ENCODE measurements around the gene DNAJC4.

Gene DNAJC4

DNA sequence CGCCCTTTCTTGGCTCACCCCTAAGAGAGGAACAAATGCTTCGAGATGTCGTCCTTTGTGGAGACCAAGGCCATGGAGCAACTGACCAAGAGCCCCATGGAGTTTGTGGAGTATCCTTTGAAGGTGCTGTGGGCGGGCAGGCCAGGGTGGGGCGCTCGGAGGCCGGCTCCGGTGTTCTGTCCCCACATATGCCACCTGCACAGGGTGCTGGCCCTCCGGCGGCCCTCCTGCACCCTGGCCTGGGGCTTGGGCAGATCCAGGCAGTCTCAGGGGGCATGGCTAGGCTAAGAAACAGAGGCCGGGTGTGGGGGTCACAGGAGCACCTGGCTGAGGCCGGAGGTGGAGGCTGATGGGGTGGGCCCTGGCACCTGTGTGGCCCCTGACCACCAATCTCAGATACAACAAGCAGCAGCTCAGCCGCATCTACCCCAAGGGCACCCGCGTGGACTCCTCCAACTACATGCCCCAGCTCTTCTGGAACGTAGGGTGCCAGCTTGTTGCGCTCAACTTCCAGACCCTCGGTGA, 31.3 kb downstream of the DNAJC4 start:
- DNase-seq: no peak

DNA sequence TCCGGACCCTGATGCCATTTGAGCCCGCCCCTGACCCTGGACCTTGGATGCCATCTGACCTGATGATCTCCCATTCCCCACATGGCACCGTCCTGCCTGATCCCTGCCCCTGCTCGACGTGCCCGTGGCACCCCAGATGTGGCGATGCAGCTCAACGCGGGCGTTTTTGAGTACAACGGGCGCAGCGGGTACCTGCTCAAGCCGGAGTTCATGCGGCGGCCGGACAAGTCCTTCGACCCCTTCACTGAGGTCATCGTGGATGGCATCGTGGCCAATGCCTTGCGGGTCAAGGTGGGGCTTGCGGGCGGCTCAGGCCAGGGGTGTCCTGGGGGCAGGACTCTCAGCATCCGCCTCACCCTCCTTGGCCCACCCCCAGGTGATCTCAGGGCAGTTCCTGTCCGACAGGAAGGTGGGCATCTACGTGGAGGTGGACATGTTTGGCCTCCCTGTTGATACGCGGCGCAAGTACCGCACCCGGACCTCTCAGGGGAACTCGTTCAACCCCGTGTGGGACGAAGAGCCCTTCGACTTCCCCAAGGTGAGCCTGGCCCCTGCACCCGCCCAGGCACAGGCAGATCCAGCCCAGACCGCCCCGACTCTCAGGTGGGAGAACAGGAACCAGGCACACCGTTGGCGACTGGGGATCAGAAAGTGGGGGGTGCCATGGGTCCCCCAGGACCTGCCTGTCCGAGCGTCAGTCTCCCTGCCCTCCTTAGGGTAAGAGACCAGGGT, 32.1 kb downstream of the DNAJC4 start:
- no peak for DNase-seq

GRCh38 chr11:64263021-64263946, 32.9 kb downstream of the DNAJC4 start:
- DNase-seq: no peak

DNA sequence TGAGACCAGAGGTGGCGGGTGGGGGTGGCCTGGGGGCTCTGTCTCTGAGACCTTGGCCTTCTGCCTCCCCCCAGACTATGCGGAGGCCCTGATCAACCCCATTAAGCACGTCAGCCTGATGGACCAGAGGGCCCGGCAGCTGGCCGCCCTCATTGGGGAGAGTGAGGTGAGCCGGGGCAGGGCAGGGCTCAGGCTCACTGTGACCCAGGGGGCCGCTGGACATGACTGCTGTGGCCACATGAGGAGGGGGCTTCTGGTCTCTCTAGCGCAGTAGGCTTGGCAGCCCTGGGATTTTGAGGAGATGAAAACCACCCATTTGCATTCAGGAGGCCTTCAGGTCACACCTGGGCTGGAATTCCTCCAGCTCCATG, 33.6 kb downstream of the DNAJC4 start:
- no peak for DNase-seq

DNA sequence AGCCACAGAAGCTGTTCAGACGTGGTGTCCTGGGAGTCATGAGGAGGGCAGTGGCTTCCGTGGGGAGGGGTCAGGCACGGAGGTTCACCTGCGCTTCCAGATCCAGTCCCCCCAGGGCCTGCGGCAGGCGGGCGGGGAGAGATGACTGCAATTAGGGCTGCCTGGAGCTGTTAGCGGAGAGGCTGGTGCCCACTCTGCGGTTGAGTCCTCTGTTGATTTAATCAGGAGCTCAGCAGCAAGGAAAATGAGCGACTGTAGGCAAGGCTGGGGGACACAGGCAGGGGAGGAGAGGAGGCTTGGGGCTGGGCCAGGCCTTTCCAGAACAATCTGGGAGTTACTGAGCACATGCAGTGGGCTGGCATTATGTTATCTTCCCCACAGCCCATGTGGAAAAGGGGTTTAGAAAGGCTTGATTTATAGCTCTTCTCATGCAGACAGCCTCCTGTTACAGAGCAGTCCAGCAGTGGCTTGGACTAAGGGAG, 34.1 kb downstream of the DNAJC4 start:
- DNase-seq: no peak

DNA sequence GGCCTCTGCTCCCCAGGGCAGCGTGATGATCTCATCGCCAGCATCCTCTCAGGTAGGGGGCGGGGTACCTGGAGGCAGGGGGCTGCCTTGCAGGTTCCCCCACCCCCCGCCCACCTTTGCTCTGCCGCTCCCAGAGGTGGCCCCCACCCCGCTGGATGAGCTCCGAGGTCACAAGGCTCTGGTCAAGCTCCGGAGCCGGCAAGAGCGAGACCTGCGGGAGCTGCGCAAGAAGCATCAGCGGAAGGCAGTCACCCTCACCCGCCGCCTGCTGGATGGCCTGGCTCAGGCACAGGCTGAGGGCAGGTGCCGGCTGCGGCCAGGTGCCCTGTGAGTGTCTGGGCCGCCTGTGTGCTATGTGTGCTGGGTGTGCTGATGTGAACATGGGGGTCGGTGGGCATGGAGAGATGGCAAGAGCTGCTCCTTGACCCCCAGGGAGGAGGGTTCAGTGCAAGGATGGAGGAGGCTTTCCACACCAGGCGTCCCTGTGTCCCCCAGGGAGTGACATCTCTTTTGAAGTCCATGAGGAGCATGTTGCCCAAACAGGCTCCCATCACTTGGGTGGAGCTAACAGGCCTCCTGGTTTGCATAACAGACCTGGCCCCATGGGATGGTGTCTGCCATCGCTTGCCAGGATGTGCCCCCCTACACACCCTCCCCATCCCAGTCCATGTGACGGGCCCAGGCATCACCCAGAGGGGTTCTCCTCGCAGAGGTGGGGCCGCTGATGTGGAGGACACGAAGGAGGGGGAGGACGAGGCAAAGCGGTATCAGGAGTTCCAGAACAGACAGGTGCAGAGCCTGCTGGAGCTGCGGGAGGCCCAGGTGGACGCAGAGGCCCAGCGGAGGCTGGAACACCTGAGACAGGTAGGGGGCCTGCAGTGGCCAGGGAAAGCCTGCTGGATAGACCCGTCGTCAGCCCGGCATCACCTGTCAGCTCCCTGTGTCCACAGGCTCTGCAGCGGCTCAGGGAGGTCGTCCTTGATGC, 35.1 kb downstream of the DNAJC4 start:
- no peak for DNase-seq

DNA sequence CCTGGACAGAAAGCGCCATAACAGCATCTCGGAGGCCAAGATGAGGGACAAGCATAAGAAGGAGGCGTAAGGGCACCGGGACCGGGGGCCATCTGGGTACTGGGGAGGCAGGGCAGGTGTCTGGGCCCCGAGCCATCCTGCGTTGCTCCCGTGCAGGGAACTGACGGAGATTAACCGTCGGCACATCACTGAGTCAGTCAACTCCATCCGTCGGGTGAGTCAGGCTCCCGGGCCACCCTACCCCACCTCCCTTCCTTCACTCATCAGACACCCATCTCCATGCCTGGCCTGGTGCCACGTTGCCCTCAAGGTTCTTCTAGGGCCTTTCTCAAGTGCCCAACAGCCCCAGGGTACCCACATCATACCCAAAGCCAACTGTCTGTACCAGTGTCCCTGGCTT, 36.0 kb downstream of the DNAJC4 start:
- no peak for DNase-seq

- no peak for DNase-seq
Observed at GRCh38 chr11:64267207-64267945, 37.0 kb downstream of the DNAJC4 start.

DNA sequence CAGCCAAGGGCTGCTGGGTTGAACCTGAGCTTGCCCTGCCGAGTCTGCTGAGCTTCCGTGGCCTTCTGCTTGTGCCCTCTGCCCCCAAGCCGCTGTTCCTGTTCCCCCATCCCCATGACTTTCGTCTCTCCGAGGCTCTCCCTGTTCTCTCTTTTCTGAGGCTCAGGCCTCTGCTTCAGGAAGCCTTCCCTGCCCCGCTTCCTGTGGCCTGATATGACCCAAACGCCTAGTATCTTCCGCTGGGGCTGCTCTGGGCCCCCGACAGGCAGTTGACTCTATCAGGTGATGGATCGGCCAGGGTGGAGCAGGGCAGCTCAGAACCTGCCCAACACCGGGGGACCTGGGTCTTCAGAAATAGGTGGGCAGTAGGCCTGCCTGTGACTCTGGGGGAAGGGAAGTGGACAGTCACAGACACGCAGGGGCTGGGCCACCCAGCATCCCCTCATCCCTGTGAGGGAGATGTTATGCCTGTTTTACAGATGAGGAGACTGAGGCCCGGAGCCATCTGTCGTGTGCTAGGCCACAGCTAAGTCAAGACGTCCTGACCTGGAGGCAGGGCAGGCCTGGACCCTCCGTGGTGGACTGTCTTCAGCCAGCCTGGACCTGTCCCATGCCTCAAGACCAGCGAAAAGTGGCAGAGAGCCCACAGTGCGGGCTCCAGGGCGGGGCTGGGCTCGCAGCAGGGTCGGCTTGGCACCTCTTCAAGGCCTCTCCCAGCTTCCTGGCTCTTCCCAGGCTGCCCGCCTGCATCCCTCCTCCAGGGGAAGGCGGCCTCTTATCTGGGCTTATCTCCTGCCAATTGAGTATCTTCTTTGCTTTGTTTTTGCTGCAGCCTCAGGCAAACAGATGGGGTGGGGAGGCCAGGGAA, 37.9 kb downstream of the DNAJC4 start:
- DNase-seq: peak; percentile 65

GRCh38 chr11:64268893-64269539, 38.7 kb downstream of the DNAJC4 start:
- no peak for DNase-seq

GRCh38 chr11:64269540-64270220, 39.3 kb downstream of the DNAJC4 start:
- DNase-seq: peak; percentile 100

DNA sequence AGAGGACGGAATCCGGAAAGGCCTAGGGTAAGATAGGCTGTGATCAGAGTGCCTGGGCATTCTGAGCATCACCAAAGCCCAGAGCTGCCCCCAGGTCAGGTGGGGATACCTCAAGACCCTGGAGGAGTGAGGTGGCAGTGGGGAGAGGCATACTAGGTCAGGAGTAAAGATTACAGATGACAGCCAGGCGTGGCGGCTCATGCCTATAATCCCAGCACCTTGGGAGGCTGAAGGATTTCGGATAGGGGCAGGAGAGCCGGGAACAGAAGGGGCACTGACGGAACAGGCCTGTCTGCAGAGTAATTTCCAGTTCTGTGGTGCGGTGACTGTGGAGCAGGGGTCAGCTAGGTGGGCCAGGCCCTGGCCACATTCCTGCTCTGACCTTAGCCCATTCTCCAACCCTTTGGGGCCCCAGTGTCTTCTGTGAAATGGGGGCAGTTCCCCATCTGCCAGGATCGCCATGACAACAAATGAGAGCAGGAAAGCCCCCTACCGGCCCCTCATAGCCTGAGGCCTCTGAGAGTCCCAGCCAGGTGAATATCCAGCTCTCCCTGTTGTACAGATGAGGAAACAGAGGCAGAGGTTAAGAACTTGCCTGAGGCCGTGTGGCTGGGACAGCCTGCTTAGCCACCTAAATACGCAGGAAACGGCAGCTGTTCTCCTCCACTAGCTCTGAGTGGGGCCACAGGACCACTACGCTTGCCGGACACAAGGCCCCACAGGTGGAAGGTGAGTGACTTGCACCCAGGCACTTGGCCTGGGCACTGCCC, 44.9 kb downstream of the DNAJC4 start:
- DNase-seq: no peak

DNA sequence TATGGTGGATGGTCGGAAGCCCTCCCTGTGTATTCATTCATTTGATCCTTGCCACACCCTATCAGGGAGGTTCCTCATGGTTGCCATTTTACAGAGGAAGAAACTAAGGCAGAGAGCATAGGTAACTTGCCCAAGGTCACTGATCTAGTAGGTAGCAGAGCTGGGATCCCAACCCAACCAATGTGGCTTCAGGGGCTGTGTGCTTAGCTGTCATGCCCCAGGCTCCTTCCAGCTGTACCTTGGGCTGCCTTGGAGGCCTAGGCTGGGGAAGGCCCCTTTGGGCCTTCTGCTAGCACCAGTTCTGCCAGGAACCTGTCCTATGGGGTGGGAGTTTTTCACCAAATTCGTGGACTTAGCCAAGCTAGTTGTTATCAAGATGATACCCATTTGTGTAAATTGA, 45.5 kb downstream of the DNAJC4 start:
- no peak for DNase-seq

DNA sequence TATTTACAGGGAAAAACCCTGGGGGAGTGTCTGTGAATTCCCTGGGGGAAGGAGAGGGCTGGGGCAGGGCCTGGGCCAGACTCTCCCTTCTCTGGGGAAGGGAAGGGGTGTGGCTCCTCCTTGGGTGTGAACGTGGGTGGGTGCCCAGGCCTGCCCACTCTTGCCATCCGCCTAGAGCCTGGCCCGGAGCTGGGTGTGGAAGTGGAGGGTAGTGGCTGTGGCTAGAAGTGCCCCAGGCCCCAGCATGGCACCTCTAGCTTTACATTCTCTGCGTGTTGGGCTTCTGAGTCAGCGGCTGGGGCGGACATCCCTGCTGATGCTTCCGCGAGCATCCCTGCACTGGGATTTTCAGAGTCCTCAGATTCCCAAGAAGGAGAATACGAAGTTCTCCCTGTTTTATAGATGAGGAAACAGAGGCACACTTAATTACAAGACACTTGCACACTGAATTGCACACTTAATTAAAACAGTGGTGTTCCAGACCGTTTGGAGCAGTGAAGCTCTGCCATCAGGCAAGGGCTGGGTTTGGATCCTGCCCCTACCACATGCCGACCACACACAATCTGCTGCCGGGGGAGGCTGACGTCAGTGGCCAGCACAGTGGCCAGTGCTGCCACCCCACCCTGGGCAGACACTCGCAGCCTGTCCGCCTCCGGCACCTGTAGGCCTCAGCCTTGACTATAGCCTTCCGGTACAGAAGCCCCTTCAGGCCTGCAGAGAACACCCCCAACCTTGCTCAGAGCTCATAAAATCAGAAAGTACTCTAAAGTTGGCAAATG, 46.5 kb downstream of the DNAJC4 start:
- DNase-seq: no peak

GRCh38 chr11:64278576-64279190, 48.3 kb downstream of the DNAJC4 start:
- no peak for DNase-seq

GRCh38 chr11:64281957-64282770, 51.8 kb downstream of the DNAJC4 start:
- no peak for DNase-seq

- DNase-seq: no peak
Observed at GRCh38 chr11:64283092-64283491, 52.7 kb downstream of the DNAJC4 start.
